H9 (cell line): ENCODE measurements around the gene ZNF524. TPM values are rescaled to one million over a fixed set of nuclear protein-coding genes. Genes with fewer than 3 reads are reported as not detected.

Experiments used
- DNase-seq: peaks from one replicate; pipeline ENCODE4 v3.0.0-alpha.2; 2017
- H2AFZ ChIP-seq: one replicate; pipeline ENCODE4 v1.6.1; 2013; ENCODE audit warnings: mild to moderate bottlenecking, low read length, control low read depth, moderate library complexity
- H2AK5ac ChIP-seq: 2 replicates; pipeline ENCODE4 v1.6.1; 2013; ENCODE audit warnings: low read length, control low read depth, mixed read lengths; ENCODE audit not compliant: insufficient read length
- H2BK120ac ChIP-seq: one replicate; pipeline ENCODE4 v1.6.1; 2013; ENCODE audit warnings: low read depth, mild to moderate bottlenecking, low read length, control low read depth, inconsistent platforms; ENCODE audit not compliant: poor library complexity, severe bottlenecking
- H2BK12ac ChIP-seq: 2 replicates; pipeline ENCODE4 v1.6.1; 2013; ENCODE audit warnings: low read length, control low read depth, mixed read lengths, low read depth; ENCODE audit not compliant: insufficient read length
- H2BK15ac ChIP-seq: 2 replicates; pipeline ENCODE4 v1.6.1; 2013; ENCODE audit warnings: low read depth, low read length, control low read depth
- H2BK20ac ChIP-seq: one replicate; pipeline ENCODE4 v1.6.1; 2013; ENCODE audit warnings: low read depth, mild to moderate bottlenecking, low read length, control low read depth, inconsistent platforms; ENCODE audit not compliant: poor library complexity, severe bottlenecking
- H2BK5ac ChIP-seq: 2 replicates; pipeline ENCODE4 v1.6.1; 2013; ENCODE audit warnings: low read length, control low read depth, mixed read lengths; ENCODE audit not compliant: insufficient read length
- H3K14ac ChIP-seq: 2 replicates; pipeline ENCODE4 v1.6.1; 2013; ENCODE audit warnings: low read length, control low read depth; ENCODE audit not compliant: insufficient read depth
- H3K18ac ChIP-seq: 2 replicates; pipeline ENCODE4 v1.6.1; 2013; ENCODE audit warnings: low read depth, mild to moderate bottlenecking, mixed read lengths, low read length, control low read depth; ENCODE audit not compliant: insufficient read length
- H3K23ac ChIP-seq: 2 replicates; pipeline ENCODE4 v1.6.1; 2013; ENCODE audit warnings: low read length, control low read depth, mixed read lengths, low read depth; ENCODE audit not compliant: insufficient read length
- H3K23me2 ChIP-seq: 2 replicates; pipeline ENCODE4 v1.6.1; 2013; ENCODE audit warnings: low read depth, mild to moderate bottlenecking, mixed read lengths, low read length, control low read depth; ENCODE audit not compliant: insufficient read length, poor library complexity, severe bottlenecking
- H3K27ac ChIP-seq: 2 replicates; pipeline ENCODE4 v1.5.1; 2013; ENCODE audit warnings: low read length, control low read depth, mixed read lengths, low read depth; ENCODE audit not compliant: insufficient read length
- H3K27me3 ChIP-seq: 2 replicates; pipeline ENCODE4 v1.6.1; 2013; ENCODE audit warnings: low read length, control low read depth, inconsistent platforms; ENCODE audit not compliant: insufficient read depth
- H3K4ac ChIP-seq: 2 replicates; pipeline ENCODE4 v1.6.1; 2013; ENCODE audit warnings: low read depth, mild to moderate bottlenecking, control low read depth, inconsistent platforms, low read length, moderate library complexity
- H3K4me1 ChIP-seq: 2 replicates; pipeline ENCODE4 v1.6.1; 2013; ENCODE audit warnings: low read length, control low read depth, inconsistent platforms; ENCODE audit not compliant: insufficient read depth
- H3K4me2 ChIP-seq: 2 replicates; pipeline ENCODE4 v1.6.1; 2013; ENCODE audit warnings: low read length, control low read depth, mixed read lengths; ENCODE audit not compliant: insufficient read length, insufficient read depth
- H3K56ac ChIP-seq: 2 replicates; pipeline ENCODE4 v1.6.1; 2013; ENCODE audit warnings: low read depth, mild to moderate bottlenecking, mixed read lengths, low read length, control low read depth; ENCODE audit not compliant: insufficient read length
- H3K79me1 ChIP-seq: 2 replicates; pipeline ENCODE4 v1.6.1; 2013; ENCODE audit warnings: low read depth, mild to moderate bottlenecking, moderate library complexity, low read length, control low read depth, inconsistent platforms; ENCODE audit not compliant: insufficient read depth, poor library complexity, severe bottlenecking
- H3K79me2 ChIP-seq: 2 replicates; pipeline ENCODE4 v1.6.1; 2013; ENCODE audit warnings: low read length, control low read depth, inconsistent platforms; ENCODE audit not compliant: insufficient read depth
- H3K9ac ChIP-seq: 2 replicates; pipeline ENCODE4 v1.6.1; 2013; ENCODE audit warnings: low read length, control low read depth, mixed read lengths; ENCODE audit not compliant: insufficient read length; ENCODE audit errors: extremely low read depth
- H3K9me3 ChIP-seq: one replicate; pipeline ENCODE4 v1.6.1; 2013; ENCODE audit warnings: low read depth, low read length, inconsistent platforms; ENCODE audit not compliant: control insufficient read depth
- H3T11ph ChIP-seq: one replicate; pipeline ENCODE4 v1.6.1; 2013; ENCODE audit warnings: mild to moderate bottlenecking, low read length, control low read depth, inconsistent platforms
- H4K20me1 ChIP-seq: one replicate; pipeline ENCODE4 v1.6.1; 2013; ENCODE audit not compliant: control insufficient read depth, insufficient read length, insufficient read depth
- H4K5ac ChIP-seq: 2 replicates; pipeline ENCODE4 v1.6.1; 2013; ENCODE audit warnings: low read depth, mild to moderate bottlenecking, mixed read lengths, low read length, control low read depth; ENCODE audit not compliant: insufficient read length
- H4K8ac ChIP-seq: replicated peaks from 2 replicates; pipeline ENCODE4 v1.6.1; 2013; ENCODE audit warnings: low read length, control low read depth, mixed read lengths, low read depth; ENCODE audit not compliant: insufficient read length
- H4K91ac ChIP-seq: 2 replicates; pipeline ENCODE4 v1.6.1; 2013; ENCODE audit warnings: low read depth, mild to moderate bottlenecking, moderate library complexity, mixed read lengths, low read length, control low read depth; ENCODE audit not compliant: insufficient read length
- H3K27ac Mint-ChIP-seq, 3 experiments: 2 replicates in 2 of 3; 3 replicates in 1 of 3; pipeline ENCODE4 v1.8.0; 2020 to 2021; ENCODE audit warnings: mixed read lengths in 3 of 3, mild to moderate bottlenecking in 1 of 3, moderate library complexity in 1 of 3
- H3K27me3 Mint-ChIP-seq: 2 replicates; pipeline ENCODE4 v1.8.0; 2021; ENCODE audit warnings: low read depth, mild to moderate bottlenecking, moderate library complexity, mixed read lengths
- H3K36me3 Mint-ChIP-seq, 3 experiments: 2 replicates in 2 of 3; 3 replicates in 1 of 3; pipeline ENCODE4 v1.8.0; 2020 to 2021; ENCODE audit warnings: low read depth in 3 of 3, mixed read lengths in 3 of 3; ENCODE audit not compliant: insufficient read depth in 1 of 3
- H3K4me1 Mint-ChIP-seq, 2 experiments: 2 replicates each; pipeline ENCODE4 v1.8.0; 2020; ENCODE audit warnings: mixed read lengths in 2 of 2
- H3K4me3 Mint-ChIP-seq, 2 experiments: 2 replicates in 1 of 2; 3 replicates in 1 of 2; pipeline ENCODE4 v1.8.0; 2020 to 2021; ENCODE audit warnings: mild to moderate bottlenecking in 2 of 2, mixed read lengths in 2 of 2, moderate library complexity in 1 of 2
- H3K9me3 Mint-ChIP-seq, 2 experiments: 2 replicates in 1 of 2; 3 replicates in 1 of 2; pipeline ENCODE4 v1.8.0; 2020; ENCODE audit warnings: mild to moderate bottlenecking in 2 of 2, mixed read lengths in 2 of 2, moderate library complexity in 1 of 2
- WGBS: extraction: QIAGEN DNeasy Blood & Tissue Kit; methylation state at CpG from one replicate; pipeline ENCODE4 v1.1.7; 2013; ENCODE audit warnings: missing lambda C conversion rate, low lambda C conversion rate, mixed read lengths; ENCODE audit not compliant: insufficient read length; ENCODE audit errors: extremely low coverage; 5-methylcytosine and 5-hydroxymethylcytosine counted together
- total RNA-seq: library from RNA; stranded (reverse); gene quantifications from 2 replicates; pipeline ENCODE4 v1.2.1, GENCODE V29; 2021
- TF ChIP-seq, protein P1 (sequence below): fragments of 200-600 bp; sonication (generic); conservative IDR thresholded peaks from 3 replicates; pipeline ENCODE4 v1.8.0; 2021; ENCODE audit warnings: antibody characterized with exemption, mild to moderate bottlenecking

ZNF524 gene
- total RNA-seq, 1 experiment from 2014 or later = 3.0 TPM

GRCh38 chr19:55609326-55609725, 9.2 kb downstream of the ZNF524 start:
- Histone ChIP-seq H3K27me3 (no peaks in the 10 kb centered on the region), H3K23me2 (peaks cover 8% of the 10 kb centered on the region), H3K23ac (no peak overlapping the region), H2BK5ac (no peak overlapping the region), H4K20me1 (no peaks in the 10 kb centered on the region), H3K9ac (no peak overlapping the region), H2BK15ac (no peak overlapping the region), H4K8ac (no peak overlapping the region), H3T11ph (no peak overlapping the region), H2BK20ac (no peak overlapping the region), H3K4ac (no peak overlapping the region), H4K91ac (no peak overlapping the region), H3K14ac (no peak overlapping the region), H3K79me1 (peaks cover 4% of the 10 kb centered on the region), H3K56ac (no peak overlapping the region), H2BK12ac (no peak overlapping the region), H4K5ac (no peak overlapping the region), H3K9me3 (no peaks in the 10 kb centered on the region), H3K27ac (no peak overlapping the region), H2AFZ (no peak overlapping the region), H2AK5ac (no peak overlapping the region), H3K4me2 (no peak overlapping the region), H3K4me1 (0 out of 2 replicates have a peak, but pooled peaks cover 3% of the 10 kb centered on the region), H3K79me2 (peaks cover 1% of the 10 kb centered on the region; the same call in 1 of the 2 replicates), H2BK120ac (no peak overlapping the region), H3K18ac (no peak overlapping the region)
- TF ChIP-seq, protein P1, sequence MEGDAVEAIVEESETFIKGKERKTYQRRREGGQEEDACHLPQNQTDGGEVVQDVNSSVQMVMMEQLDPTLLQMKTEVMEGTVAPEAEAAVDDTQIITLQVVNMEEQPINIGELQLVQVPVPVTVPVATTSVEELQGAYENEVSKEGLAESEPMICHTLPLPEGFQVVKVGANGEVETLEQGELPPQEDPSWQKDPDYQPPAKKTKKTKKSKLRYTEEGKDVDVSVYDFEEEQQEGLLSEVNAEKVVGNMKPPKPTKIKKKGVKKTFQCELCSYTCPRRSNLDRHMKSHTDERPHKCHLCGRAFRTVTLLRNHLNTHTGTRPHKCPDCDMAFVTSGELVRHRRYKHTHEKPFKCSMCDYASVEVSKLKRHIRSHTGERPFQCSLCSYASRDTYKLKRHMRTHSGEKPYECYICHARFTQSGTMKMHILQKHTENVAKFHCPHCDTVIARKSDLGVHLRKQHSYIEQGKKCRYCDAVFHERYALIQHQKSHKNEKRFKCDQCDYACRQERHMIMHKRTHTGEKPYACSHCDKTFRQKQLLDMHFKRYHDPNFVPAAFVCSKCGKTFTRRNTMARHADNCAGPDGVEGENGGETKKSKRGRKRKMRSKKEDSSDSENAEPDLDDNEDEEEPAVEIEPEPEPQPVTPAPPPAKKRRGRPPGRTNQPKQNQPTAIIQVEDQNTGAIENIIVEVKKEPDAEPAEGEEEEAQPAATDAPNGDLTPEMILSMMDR = no peak
- Mint-ChIP-seq H3K4me1 (peaks cover 17 to 19% of the 10 kb centered on the region in 2 experiments), H3K4me3 (no peak overlapping the region), H3K36me3 (peaks cover 14 to 38% (median 24%) of the 10 kb centered on the region in 3 experiments), H3K9me3 (no peaks in the 10 kb centered on the region), H3K27me3 (no peaks in the 10 kb centered on the region), H3K27ac (no peak overlapping the region; a peak in 1 of 7 replicates)
- DNase-seq = no peak
- no CpG with 5 or more reads among the region's 5 CpGs for WGBS
